Astrocyte (in vitro differentiated cells and primary cell): ENCODE measurements around the gene PRKG1. TPM values are rescaled to one million over a fixed set of nuclear protein-coding genes. Genes with fewer than 3 reads are reported as not detected.

ENCODE experiments used
- DNase-seq: peaks from one replicate; pipeline ENCODE4 v3.0.0-alpha.2; 2010; ENCODE audit warnings: low read depth
- FAIRE-seq: peaks from 2 replicates; lab custom pipeline; 2011; peaks lifted over from hg19 to GRCh38; lab: Jason Lieb, UNC
- H2AFZ ChIP-seq: 2 replicates; pipeline ENCODE4 v1.6.0; 2012; ENCODE audit warnings: low read depth, low read length, inconsistent platforms
- H3K27ac ChIP-seq: 2 replicates; pipeline ENCODE4 v1.5.1; 2011; ENCODE audit warnings: low read depth, low read length, inconsistent platforms
- H3K27me3 ChIP-seq: 2 replicates; pipeline ENCODE4 v1.6.0; 2011; ENCODE audit warnings: low read length, inconsistent platforms; ENCODE audit not compliant: insufficient read depth
- H3K36me3 ChIP-seq: 2 replicates; pipeline ENCODE4 v1.5.1; 2011; ENCODE audit warnings: low read length, inconsistent platforms; ENCODE audit not compliant: insufficient read depth
- H3K4me1 ChIP-seq: 2 replicates; pipeline ENCODE4 v1.5.1; 2011; ENCODE audit warnings: low read length, inconsistent platforms; ENCODE audit not compliant: insufficient read depth
- H3K4me2 ChIP-seq: 2 replicates; pipeline ENCODE4 v1.6.0; 2012; ENCODE audit warnings: low read length, inconsistent platforms
- H3K4me3 ChIP-seq: 2 replicates; pipeline ENCODE4 v1.5.1; 2011; ENCODE audit warnings: low read depth, mild to moderate bottlenecking, low read length, inconsistent platforms; ENCODE audit not compliant: insufficient read depth
- H3K79me2 ChIP-seq: 2 replicates; pipeline ENCODE4 v1.6.0; 2012; ENCODE audit warnings: mild to moderate bottlenecking, low read length, inconsistent platforms; ENCODE audit not compliant: insufficient read depth
- H3K9ac ChIP-seq: 2 replicates; pipeline ENCODE4 v1.6.0; 2012; ENCODE audit warnings: mild to moderate bottlenecking, low read length, inconsistent platforms
- H3K9me3 ChIP-seq: 2 replicates; pipeline ENCODE4 v1.5.1; 2012; ENCODE audit warnings: low read depth, mild to moderate bottlenecking, low read length, inconsistent platforms; ENCODE audit not compliant: insufficient read depth
- H4K20me1 ChIP-seq: 2 replicates; pipeline ENCODE4 v1.6.0; 2012; ENCODE audit warnings: low read length, inconsistent platforms; ENCODE audit not compliant: insufficient read depth
- H3K27ac Mint-ChIP-seq: one replicate; pipeline ENCODE4 v1.8.0; 2021; ENCODE audit warnings: mild to moderate bottlenecking, mixed read lengths; ENCODE audit not compliant: unreplicated experiment
- H3K27me3 Mint-ChIP-seq: one replicate; pipeline ENCODE4 v1.8.0; 2021; ENCODE audit warnings: low read depth, mixed read lengths; ENCODE audit not compliant: unreplicated experiment
- H3K36me3 Mint-ChIP-seq: one replicate; pipeline ENCODE4 v1.8.0; 2021; ENCODE audit warnings: low read depth, mixed read lengths; ENCODE audit not compliant: unreplicated experiment
- H3K4me1 Mint-ChIP-seq: one replicate; pipeline ENCODE4 v1.8.0; 2021; ENCODE audit warnings: low read depth, mixed read lengths; ENCODE audit not compliant: unreplicated experiment
- H3K4me3 Mint-ChIP-seq: one replicate; pipeline ENCODE4 v1.8.0; 2021; ENCODE audit warnings: mild to moderate bottlenecking, moderate library complexity, mixed read lengths; ENCODE audit not compliant: unreplicated experiment
- H3K9me3 Mint-ChIP-seq: one replicate; pipeline ENCODE4 v1.8.0; 2021; ENCODE audit warnings: mild to moderate bottlenecking, mixed read lengths; ENCODE audit not compliant: unreplicated experiment
- CTCF ChIP-seq: IDR thresholded peaks from 2 replicates; pipeline ENCODE4 v1.5.1; 2011; ENCODE audit warnings: low read depth, mild to moderate bottlenecking, inconsistent platforms, low read length, moderate library complexity; ENCODE audit not compliant: insufficient read depth
- EZH2 ChIP-seq: IDR thresholded peaks from 2 replicates; pipeline ENCODE4 v1.6.1; 2012; ENCODE audit warnings: mild to moderate bottlenecking, low read length, inconsistent platforms; ENCODE audit not compliant: insufficient read depth
- total RNA-seq: library from RNA; stranded (reverse); gene quantifications from 2 replicates; pipeline ENCODE4 v1.2.1, GENCODE V29; 2021

PRKG1 gene
- total RNA-seq, 1 donor from 2014 or later, result 3.1 TPM

- TF ChIP-seq CTCF (no peak), EZH2 (no peak)
- no peak for DNase-seq
- no peak overlapping the region for H3K4me3 ChIP-seq
- H3K27me3 Mint-ChIP-seq, result no peaks in the 10 kb centered on the region
- H3K27me3 ChIP-seq, result no peaks in the 10 kb centered on the region
- peaks cover 13% of the 10 kb centered on the region for H3K4me1 ChIP-seq
- H3K9me3 Mint-ChIP-seq, result no peaks in the 10 kb centered on the region
- H2AFZ ChIP-seq, result no peak overlapping the region
- no peak overlapping the region for H3K27ac Mint-ChIP-seq
- H3K9ac ChIP-seq, result no peak overlapping the region
- no peaks in the 10 kb centered on the region for H4K20me1 ChIP-seq
- H3K27ac ChIP-seq, result no peak overlapping the region
- no peak overlapping the region for H3K4me2 ChIP-seq
- no peaks in the 10 kb centered on the region for H3K36me3 ChIP-seq
- no peaks in the 10 kb centered on the region for H3K79me2 ChIP-seq
- no peak for FAIRE-seq
- H3K36me3 Mint-ChIP-seq, result no peaks in the 10 kb centered on the region
- no peaks in the 10 kb centered on the region for H3K9me3 ChIP-seq
- H3K4me1 Mint-ChIP-seq, result peaks cover 6% of the 10 kb centered on the region
- no peak overlapping the region for H3K4me3 Mint-ChIP-seq
Observed at GRCh38 chr10:51394039-51394438, 319.8 kb downstream of the PRKG1 start.

DNA sequence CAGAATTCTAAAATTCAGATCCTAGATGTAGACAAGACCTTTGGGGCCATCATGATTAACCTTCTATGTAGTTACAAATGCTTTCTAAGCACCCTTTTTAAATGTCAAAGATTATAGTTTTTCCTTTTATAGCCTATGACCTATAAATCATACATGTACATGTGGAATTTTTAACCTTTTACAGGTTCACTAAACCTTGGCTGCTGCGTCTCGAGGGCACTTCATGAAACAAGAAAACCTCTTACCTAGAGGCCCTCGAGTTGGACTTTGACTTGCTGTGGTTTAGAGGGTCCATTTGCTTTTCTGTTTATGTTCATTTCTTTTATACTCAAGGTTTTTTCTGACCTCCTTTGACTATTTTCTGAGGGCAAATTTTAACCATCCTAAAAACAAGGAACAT, 323.0 kb downstream of the PRKG1 start:
- Mint-ChIP-seq H3K36me3 (no peaks in the 10 kb centered on the region), H3K9me3 (no peaks in the 10 kb centered on the region), H3K27me3 (no peaks in the 10 kb centered on the region), H3K4me3 (no peak overlapping the region), H3K27ac (no peak overlapping the region), H3K4me1 (no peaks in the 10 kb centered on the region)
- no peaks in the 10 kb centered on the region for H3K79me2 ChIP-seq
- H3K27ac ChIP-seq, result no peak overlapping the region
- DNase-seq, result no peak
- no peaks in the 10 kb centered on the region for H3K36me3 ChIP-seq
- H2AFZ ChIP-seq, result no peak overlapping the region
- FAIRE-seq, result no peak
- H3K4me3 ChIP-seq, result no peak overlapping the region
- no peaks in the 10 kb centered on the region for H3K27me3 ChIP-seq
- no peaks in the 10 kb centered on the region for H3K9me3 ChIP-seq
- no peaks in the 10 kb centered on the region for H4K20me1 ChIP-seq
- H3K4me1 ChIP-seq, result peaks cover 3% of the 10 kb centered on the region
- no peak overlapping the region for H3K9ac ChIP-seq
- TF ChIP-seq EZH2 (no peak), CTCF (no peak)
- H3K4me2 ChIP-seq, result no peak overlapping the region

GRCh38 chr10:51397695-51398094, 323.4 kb downstream of the PRKG1 start:
- Mint-ChIP-seq H3K9me3 (no peaks in the 10 kb centered on the region), H3K36me3 (no peaks in the 10 kb centered on the region), H3K27ac (no peak overlapping the region), H3K4me1 (no peaks in the 10 kb centered on the region), H3K4me3 (no peak overlapping the region), H3K27me3 (no peaks in the 10 kb centered on the region)
- Histone ChIP-seq H3K27ac (no peak overlapping the region), H4K20me1 (no peaks in the 10 kb centered on the region), H3K36me3 (no peaks in the 10 kb centered on the region), H3K4me1 (peaks cover 3% of the 10 kb centered on the region), H3K27me3 (no peaks in the 10 kb centered on the region), H3K4me2 (no peak overlapping the region), H3K79me2 (no peaks in the 10 kb centered on the region), H3K9me3 (no peaks in the 10 kb centered on the region), H2AFZ (no peak overlapping the region), H3K4me3 (no peak overlapping the region), H3K9ac (no peak overlapping the region)
- TF ChIP-seq CTCF (no peak), EZH2 (no peak)
- FAIRE-seq (peak; percentile 43), DNase-seq (peak; percentile 77)
